ENCODE measurements around the gene RPL29. TPM values are rescaled to one million over a fixed set of nuclear protein-coding genes. Genes with fewer than 3 reads are reported as not detected.

The RPL29 gene
- total and polyA plus RNA-seq, 2 of the 8 experiments (the other 6 are each of a cell fraction or from before 2014, with no cell fraction given) = 1,467 to 2,660 TPM

- TF ChIP-seq SIN3A (conservative IDR thresholded peaks at IDR 0.05 in 1 of 2, IDR thresholded peaks at IDR 0.05 in 1 of 2; ENCODE audit: low read depth in 1 of 2, low read length in 2 of 2) (no peak), RBBP5 (IDR thresholded peaks at IDR 0.05; ENCODE audit: borderline replicate concordance, low read depth, low read length) (no peak), SP2 (IDR thresholded peaks at IDR 0.05; ENCODE audit: low read length) (no peak), TBP (IDR thresholded peaks at IDR 0.05; ENCODE audit: low read depth, low read length) (no peak), NANOG (IDR thresholded peaks at IDR 0.05; ENCODE audit: insufficient read depth, low read depth, low read length, poor library complexity, severe bottlenecking) (no peak), RAD21 (IDR thresholded peaks at IDR 0.05 in 1 of 2, conservative IDR thresholded peaks at IDR 0.05 in 1 of 2; ENCODE audit: low read depth in 2 of 2, low read length in 2 of 2) (no peak), CTCF (IDR thresholded peaks at IDR 0.05; ENCODE audit: control extremely low read depth in 1 of 3, insufficient read depth in 1 of 3, low read depth in 1 of 3, low read length in 3 of 3) (no peak), POLR2A (IDR thresholded peaks at IDR 0.05; ENCODE audit: control extremely low read depth in 1 of 2, low read depth in 2 of 2, low read length in 2 of 2) (no peak)
- Histone ChIP-seq H3K9me3 (ENCODE audit: insufficient read depth in 2 of 2, low read depth in 1 of 2, low read length in 1 of 2) (no peaks in the 10 kb centered on the region), H2AK5ac (ENCODE audit: low read depth, low read length) (no peak overlapping the region), H2BK12ac (ENCODE audit: low read depth, low read length) (no peak overlapping the region), H3K36me3 (ENCODE audit: control insufficient read depth in 2 of 4, insufficient read depth in 4 of 4, low read length in 3 of 4) (no peaks in the 10 kb centered on the region), H4K20me1 (replicated peaks in 1 of 2; ENCODE audit: control insufficient read depth in 1 of 2, insufficient read depth in 2 of 2, low read length in 2 of 2) (no peaks in the 10 kb centered on the region), H3K14ac (ENCODE audit: insufficient read length) (no peak overlapping the region), H4K91ac (replicated peaks; ENCODE audit: insufficient read length, low read length) (no peak overlapping the region), H3K23me2 (ENCODE audit: low read depth, low read length) (no peaks in the 10 kb centered on the region), H3K4ac (replicated peaks; ENCODE audit: insufficient read length, low read depth, low read length) (no peak overlapping the region), H3K18ac (ENCODE audit: extremely low read depth, low read length) (no peak overlapping the region), H3K27me3 (replicated peaks in 1 of 4; ENCODE audit: control insufficient read depth in 3 of 4, extremely low read depth in 1 of 4, insufficient read depth in 3 of 4, low read length in 3 of 4) (no peaks in the 10 kb centered on the region), H3K23ac (ENCODE audit: insufficient read length) (no peak overlapping the region), H2BK15ac (ENCODE audit: low read length) (no peak overlapping the region), H3K9ac (replicated peaks in 1 of 4; ENCODE audit: extremely low read depth in 1 of 4, low read depth in 3 of 4, low read length in 3 of 4) (no peak overlapping the region), H3K4me3 (ENCODE audit: extremely low read depth in 1 of 4, insufficient read depth in 2 of 4, low read depth in 3 of 4, low read length in 4 of 4) (no peak overlapping the region), H2BK5ac (ENCODE audit: low read depth, low read length) (no peak overlapping the region), H3K79me1 (ENCODE audit: low read depth, low read length) (no peaks in the 10 kb centered on the region), H3K79me2 (ENCODE audit: control insufficient read depth in 1 of 2, insufficient read depth in 2 of 2, low read length in 2 of 2) (no peaks in the 10 kb centered on the region), H3K4me1 (replicated peaks in 1 of 4; ENCODE audit: control insufficient read depth in 3 of 4, insufficient read depth in 4 of 4, low read length in 3 of 4) (peaks cover 0 to 11% (median 4%) of the 10 kb centered on the region in 4 experiments; a peak in 5 of 7 replicates), H2AFZ (ENCODE audit: low read length) (no peak overlapping the region), H4K5ac (ENCODE audit: insufficient read length, low read depth, low read length) (no peak overlapping the region), H3K56ac (replicated peaks; ENCODE audit: insufficient read length, low read depth, low read length) (no peak overlapping the region), H2BK120ac (replicated peaks; ENCODE audit: low read depth, low read length) (no peak overlapping the region), H3K27ac (ENCODE audit: low read depth, low read length) (no peak overlapping the region), H4K8ac (ENCODE audit: extremely low read depth, insufficient read depth, low read length) (no peak overlapping the region), H2BK20ac (ENCODE audit: low read length) (no peak overlapping the region), H3K4me2 (ENCODE audit: insufficient read depth in 1 of 2, low read depth in 2 of 2, low read length in 2 of 2) (no peak overlapping the region)
- ChIA-PET POLR2A (ENCODE audit: partially characterized antibody) (interaction anchor here (0.7 to 2.1 kb wide), 6 partner anchors 9 to 49 kb away, joined by 3 to 8 read pairs (median 4); partner anchors contain the start of gene RPL29), CTCF (ENCODE audit: partially characterized antibody) (interaction anchor here (1.0 to 33.0 kb wide), 12 partner anchors 12 to 104 kb away, joined by 3 to 984 read pairs (median 9); partner anchors contain the start of gene DUSP7)
- no peak for DNase-seq (ENCODE audit: low read depth in 1 of 2, low spot score in 2 of 2)
- 92% methylated on average over 5 of the region's 8 CpGs; no CpG with 5 or more reads in 1 of the 2 experiments for WGBS, 2 experiments (ENCODE audit: extremely low coverage in 1 of 2, insufficient coverage in 1 of 2, insufficient read length in 1 of 2, insufficient replicate concordance in 2 of 2, low coverage in 1 of 2, low lambda C conversion rate in 2 of 2, missing lambda C conversion rate in 1 of 2)
- no peak for FAIRE-seq
These were observed 44.9 kb upstream of the RPL29 start for GRCh38 chr3:52040600-52040999.
